Skeletal muscle cell (primary cell): ENCODE measurements around the gene NEDD8.
"Not testable (repeated sequence)": the region's sequence is repeated elsewhere in the genome, so short reads cannot be mapped to it uniquely, and the experiment has no call there.

ENCODE experiments used
- DNase-seq: peaks from one replicate; pipeline ENCODE4 v3.0.0-alpha.2; 2010; ENCODE audit warnings: low read depth
- H3K4me3 ChIP-seq: 2 replicates; pipeline ENCODE4 v1.5.1; 2011; ENCODE audit warnings: low read depth, mild to moderate bottlenecking, control low read depth, low read length, moderate library complexity

NEDD8 gene

DNA sequence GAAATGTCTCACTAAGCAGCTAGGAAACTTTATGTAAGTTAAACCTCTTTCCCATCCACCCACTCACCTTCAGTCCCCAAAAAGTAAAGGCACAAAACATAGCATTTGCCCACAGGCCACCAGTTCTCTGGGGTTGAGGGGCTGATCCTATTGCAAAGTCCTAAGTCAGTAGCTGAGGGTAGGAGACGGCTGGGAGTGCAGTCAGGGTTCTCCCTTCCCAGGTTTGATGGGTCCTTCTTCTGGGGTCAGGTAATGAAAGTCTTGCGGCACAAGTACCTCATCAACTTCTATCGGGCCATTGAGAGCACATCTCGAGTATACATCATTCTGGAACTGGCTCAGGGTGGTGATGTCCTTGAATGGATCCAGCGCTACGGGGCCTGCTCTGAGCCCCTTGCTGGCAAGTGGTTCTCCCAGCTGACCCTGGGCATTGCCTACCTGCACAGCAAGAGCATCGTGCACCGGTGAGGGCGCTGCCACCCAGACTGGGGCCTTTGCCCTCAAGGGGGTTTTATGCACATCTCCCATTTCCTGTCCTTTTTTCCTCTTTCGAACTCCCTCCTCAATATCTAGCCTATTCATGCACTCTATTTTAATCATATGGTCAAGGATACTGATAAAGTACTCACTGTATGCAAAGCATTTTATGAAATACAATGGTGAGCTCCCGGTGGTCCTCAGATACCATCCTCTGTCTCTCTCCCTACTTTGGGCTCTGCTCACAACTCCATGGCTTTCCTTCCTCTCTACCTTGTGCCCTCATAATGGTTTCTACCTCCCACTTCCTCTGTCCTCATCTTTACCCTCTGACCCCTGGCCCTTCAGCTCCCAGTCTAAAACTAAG is 25.7 kb downstream of the NEDD8 start:
- no peak overlapping the region for H3K4me3 ChIP-seq
- no peak for DNase-seq

DNA sequence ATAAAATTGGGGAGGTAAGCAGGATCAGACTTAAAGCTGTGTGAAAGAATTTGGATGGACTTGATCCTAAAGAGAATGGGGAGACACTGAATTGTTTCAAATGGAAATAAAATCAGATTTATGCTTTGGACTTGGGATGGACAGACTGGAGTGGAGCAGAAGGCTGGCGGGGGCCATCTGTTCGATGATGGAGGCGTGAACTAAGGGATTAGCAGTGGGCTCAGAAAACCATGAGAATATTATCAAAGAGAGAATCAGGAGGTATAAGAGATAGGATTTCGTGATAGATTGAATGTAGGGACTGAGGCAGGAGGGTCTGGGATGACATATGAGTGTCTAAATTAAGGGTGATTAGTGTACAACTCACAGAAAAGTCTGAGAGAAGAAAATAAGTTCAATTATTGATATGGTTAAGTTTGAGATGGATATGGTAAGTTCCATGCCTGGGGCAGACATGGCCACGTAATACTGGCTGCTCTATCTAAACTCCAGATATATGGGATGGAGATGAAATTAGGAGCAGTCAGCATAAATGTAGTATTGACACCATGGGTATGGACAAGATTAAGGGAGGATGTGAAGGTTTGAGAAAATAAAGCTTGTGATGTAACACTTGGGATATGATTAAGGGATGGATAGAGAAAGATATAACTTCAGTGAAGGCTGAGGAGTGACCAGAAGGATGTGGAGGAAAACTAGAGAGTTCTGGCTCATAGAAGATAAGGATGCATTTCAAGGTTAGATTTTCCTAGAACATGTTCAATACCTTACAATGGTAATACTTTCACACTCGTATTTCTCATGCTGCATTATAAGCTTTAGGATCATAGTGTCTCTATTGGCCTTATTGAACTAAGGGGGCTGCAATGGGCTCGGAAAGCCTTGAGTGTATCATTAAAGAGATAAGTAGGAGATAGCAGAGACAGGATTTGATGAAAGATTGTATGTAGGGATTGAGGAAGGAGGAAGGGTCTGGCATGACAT is 27.7 kb downstream of the NEDD8 start:
- no peak for DNase-seq
- no peak overlapping the region for H3K4me3 ChIP-seq

DNA sequence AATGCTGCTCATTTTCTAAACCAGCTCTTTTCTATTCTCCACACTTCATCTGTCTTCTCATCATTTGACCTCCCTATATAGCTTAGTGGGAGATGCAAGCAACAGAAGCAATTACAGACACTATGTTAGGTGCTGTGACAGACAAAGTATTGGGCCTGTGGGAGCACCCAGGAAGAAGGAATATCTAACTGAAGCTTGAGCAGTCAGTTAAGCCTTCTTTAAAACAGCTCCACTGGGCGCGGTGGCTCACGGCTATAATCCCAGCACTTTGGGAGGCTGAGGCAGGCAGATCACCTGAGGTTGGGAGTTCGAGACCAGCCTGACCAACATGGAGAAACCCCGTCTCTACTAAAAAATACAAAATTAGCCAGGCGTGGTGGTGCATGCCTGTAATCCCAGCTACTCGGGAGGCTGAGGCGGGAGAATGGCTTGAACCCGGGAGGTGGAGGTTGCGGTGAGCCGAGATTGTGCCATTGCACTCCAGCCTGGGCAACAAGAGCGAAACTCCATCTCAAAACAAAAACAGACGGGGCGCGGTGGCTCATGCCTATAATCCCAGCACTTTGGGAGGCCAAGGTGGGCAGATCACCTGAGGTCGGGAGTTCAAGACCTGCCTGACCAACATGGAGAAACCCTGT is 28.8 kb downstream of the NEDD8 start:
- not testable (repeated sequence) for H3K4me3 ChIP-seq, DNase-seq

DNA sequence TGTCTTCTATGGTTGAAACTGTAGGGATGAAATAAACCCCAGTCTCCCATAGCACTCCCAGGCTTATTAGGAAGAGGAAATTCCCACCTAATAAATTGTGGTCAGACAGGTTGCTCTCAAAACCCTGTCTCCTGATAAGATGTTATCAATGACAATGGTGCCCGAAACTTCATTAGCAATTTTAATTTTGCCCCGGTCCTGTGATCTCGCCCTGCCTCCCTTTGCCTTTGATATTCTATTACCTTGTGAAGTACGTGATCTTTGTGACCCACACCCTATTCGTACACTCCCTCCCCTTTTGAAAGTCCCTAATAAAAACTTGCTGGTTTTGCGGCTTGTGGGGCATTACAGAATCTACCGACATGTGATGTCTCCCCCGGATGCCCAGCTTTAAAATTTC is 29.6 kb downstream of the NEDD8 start:
- not testable (repeated sequence) for DNase-seq, H3K4me3 ChIP-seq

DNA sequence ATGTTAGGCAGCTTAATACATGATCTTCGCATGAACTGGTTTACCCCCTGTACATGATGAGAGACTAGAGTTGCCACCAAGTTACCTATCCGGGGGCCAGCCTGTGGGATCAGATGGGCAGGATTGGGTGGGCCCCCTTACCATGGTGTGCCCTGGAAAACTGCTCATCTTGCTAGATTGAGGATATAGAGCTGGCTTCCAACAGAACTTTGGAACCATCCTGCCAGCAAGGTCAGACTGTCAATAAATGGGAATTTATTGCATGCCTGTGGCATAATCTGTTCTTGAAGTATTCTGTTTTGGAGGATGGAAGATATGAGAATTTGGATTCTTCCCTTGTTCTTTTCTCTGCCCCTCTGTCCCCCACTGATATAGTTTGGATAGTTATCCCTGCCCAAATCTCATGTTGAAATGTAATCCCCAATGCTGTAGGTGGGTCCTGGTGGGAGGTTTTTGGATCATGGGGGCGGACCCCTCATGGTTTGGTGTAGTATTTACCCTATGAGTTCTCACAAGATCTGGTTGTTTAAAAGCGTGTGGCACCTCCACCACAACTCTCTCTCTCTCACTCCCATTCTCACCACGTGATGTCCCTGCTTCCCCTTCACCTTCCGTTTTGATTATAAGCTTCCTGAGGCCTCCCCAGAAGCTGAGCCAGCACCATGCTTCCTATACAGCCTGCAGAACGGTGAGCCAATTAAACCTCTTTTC is 33.2 kb downstream of the NEDD8 start:
- DNase-seq: no peak
- no peak overlapping the region for H3K4me3 ChIP-seq

DNA sequence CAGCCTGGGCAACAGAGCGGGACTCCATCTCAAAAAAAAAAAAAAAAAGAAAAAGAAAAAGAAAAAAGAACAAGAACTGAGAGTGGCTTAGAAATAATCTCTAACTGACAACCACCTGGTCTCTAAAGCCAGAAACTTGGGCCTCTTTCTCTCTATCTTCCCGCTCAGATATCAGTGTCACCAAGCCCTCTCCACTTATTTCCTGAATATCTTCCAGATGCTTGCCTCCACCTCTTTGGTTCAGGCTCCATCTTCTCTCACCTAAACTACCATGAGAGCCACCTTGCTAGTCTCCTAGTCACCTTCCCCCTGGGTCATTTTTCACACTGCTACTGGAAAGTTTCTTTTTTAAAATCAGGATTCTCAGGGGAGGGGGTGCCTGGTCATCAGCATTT is 35.1 kb downstream of the NEDD8 start:
- H3K4me3 ChIP-seq: no peak overlapping the region
- DNase-seq: no peak

DNA sequence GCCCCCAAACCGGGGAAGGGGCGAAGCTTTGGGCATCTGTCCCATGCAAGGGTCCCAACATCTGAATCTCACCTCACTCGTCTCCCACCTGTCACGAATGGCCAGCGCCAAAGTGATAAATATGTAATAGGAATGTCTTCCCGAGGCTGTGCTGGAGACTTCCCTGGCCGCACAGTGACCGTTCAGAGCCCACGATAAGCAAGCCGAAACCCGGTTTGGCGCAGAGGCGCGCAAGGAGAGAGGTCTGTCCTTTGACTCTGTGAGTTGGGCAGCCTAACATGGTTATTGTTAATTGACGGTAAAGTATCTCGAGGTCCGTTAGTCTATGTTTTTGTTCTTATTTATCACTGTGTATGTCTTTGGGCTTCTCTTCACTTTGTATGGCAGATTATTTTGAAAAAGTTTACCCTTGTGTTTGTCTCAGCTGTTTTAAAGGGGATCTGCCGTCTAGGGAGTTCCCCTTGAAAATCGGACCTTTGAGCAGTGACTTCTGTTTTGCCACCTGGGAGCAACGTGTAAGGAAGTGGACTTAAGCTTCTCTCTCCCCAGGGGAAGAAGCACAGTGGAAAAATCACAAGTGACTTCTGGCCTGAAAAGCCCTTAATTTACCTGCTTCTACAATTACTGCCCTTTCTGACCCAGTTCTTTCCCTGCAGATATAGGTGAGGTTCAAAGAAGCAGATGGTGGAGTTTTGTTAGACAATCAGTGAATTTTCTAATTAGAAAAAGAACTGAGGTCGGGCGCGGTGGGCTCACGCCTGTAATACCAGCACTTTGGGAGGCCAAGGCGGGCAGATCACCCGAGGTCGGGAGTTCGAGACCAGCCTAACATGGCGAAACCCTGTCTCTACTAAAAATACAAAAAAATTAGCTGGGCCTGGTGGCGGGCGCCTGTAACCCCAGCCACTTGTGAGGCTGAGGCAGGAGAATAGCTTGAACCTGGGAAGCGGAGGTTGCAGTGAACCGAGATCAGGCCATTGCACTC is 35.8 kb downstream of the NEDD8 start:
- peak overlapping the region; percentile 89 for H3K4me3 ChIP-seq
- no peak for DNase-seq

DNA sequence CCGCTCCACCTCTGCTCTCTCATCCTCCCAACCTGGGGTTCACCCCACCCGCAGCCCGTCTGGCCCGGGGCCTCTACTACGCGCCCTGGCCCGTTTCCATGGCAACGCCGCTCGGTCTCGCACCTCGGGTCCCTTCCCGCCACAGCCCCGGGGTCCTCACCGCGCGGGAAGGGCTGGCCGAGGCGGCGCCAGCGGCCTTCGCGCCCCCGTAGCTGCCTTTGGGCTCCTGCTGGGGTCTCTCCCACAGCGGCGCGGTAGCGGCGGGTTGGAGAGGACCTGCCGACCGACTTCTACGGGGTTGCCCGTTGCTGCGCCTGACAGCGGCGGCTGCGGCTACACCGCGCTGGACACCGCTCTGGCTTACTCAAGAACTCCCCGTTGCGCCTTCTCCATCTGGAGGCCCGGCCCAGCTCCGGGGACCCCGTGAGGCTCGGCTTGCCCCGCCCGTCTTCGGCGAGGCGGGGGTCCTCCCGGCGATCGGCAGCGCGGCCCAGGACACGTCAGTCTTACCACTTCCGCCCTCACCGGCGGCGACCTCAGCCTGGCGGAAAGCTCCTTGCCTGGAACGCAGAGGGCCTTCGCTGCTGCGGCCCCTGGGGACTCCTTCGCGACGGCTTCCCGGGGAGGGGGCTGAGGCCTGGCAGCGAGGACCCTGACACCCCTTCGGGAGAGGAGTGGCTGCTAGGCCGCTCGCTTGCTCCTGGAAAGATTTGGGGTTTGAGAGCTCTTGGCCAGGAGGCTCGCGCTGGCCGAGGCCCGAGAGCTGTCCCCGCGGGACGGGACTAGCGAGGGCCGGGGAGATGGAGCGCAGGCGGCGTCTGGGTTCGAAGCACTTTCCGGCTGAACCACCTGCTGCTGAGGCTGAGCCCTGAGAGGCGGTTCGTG is 36.7 kb downstream of the NEDD8 start, which contains the start of gene TM9SF1:
TSS of gene TM9SF1 (minus strand) at position 256 of the 885 bp plus-strand sequence. CDS start 422 bp downstream, outside the sequence.
- H3K4me3 ChIP-seq: peak within 1 kb of the TSS; percentile 89
- peak; percentile 68 for DNase-seq

DNA sequence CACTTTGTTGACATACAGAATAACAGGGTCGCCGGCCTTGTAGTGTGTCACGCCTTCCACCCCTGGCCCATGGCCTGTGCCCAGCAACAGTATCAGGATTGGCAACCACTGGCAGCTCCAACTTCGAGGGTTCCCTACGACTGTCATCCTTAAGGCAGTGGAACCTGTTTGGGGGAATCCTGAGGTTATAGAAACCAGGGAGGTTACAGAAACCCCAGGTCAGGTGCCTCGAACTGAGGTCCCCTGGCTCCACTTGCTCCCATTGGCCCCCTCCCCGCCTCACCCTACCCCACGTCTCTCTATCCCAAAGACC is 37.3 kb downstream of the NEDD8 start:
- H3K4me3 ChIP-seq: peak overlapping the region; percentile 89
- DNase-seq: no peak

DNA sequence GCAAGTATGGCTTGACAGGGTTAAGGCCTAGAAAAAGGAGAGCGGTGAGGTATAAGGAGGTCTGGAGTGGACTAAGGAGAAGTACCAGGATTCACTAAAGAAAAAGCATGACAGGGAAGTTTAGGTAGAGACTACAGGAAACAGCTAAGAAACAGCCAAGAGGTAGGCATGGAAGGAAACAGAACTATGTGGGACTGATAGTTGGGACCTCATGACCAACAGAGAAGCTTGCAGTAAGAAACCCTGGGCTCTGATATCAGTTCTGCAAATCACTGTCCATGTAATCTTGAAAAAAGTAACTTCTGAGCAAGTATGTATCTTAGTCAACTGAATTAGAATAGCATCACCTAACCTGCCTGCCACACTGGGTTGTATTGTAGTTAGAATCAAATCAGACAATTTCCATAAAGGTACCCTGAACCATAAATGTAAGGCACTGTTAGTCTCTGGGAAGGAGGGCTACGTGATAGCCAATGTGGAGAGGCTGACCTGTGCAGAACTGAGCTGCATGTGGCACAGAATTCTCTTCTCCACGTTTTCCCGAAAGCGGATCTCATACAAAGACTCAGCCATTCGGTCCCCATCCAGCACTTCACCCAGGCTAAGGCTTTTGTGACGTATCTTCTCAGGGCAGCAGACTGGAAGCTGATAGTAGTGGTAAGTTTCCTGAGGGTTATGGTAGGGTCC is 37.8 kb downstream of the NEDD8 start:
- H3K4me3 ChIP-seq: peak overlapping the region; percentile 89
- DNase-seq: no peak

DNA sequence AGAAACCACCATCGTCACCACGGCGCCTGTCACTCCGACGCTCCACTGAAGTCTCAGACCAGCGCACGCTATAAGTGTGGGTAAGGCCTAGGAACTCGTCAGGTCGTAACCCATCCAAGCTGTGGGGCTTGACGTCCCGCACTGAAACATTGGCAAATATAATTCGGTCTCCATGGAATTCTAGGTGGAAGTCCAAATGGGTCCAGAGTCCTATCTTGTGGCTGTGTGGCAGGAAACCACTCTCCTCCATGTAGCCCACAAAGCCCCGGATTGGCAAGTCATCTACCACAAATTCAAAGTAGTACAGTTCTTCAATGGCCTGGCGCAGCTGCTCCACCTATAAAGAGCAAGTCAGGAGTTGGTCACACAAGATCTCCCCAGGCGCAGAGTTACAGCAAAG is 39.2 kb downstream of the NEDD8 start:
- DNase-seq: no peak
- H3K4me3 ChIP-seq: no peak overlapping the region

DNA sequence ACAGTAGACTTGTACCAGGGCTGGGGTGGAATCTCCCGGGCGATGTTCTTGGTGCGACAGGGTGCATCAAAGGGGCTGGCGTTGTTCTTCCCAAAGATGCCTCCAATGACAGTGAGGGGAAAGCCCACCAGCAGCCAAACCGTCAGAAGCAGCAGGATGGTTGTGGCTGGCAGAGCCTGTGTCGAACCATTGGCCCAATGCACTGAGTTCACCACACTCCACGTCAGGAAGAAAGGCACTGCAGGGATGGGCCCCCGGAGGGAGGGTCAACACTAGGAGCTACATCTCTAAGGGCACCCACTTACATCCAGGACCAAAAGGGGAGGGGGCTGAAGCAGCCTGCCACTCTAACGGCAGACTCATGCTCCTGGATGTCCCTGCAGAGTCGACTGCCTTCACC is 41.8 kb downstream of the NEDD8 start:
- H3K4me3 ChIP-seq: no peak overlapping the region
- DNase-seq: no peak

DNA sequence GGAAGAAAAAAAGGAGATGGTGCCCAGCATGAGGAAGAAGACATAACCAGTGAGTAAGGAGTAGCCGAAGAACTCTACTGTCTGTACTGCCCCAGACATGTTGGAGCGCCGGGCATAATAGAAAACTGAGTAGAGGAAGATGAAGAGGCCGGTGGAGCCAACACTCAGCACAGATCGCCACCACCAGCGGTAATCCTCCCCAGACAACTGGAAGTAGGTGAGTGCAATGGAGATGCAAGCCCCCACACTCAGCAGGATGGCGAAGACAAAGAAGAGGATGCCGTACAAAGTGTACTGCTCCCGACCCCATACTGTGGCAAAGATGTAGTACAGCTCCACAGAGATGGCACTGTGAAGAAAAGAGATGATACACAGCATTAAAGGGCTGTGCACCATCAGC is 42.7 kb downstream of the NEDD8 start:
- DNase-seq: no peak
- H3K4me3 ChIP-seq: no peak overlapping the region

DNA sequence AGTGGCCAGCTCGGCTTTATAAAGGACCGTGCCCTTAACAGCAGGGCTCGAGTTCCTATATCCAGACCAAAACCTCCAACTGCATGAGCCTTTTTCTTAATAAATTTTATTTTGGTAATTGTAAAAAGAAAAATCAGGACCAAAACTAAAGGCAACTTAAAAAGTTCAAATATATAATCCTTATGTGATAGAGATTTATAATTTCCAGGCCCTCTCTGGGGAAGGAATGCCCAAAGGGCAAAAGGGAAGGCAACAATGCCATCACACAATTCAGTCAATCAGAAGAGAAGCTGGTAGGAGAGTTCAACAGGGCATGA is 43.1 kb downstream of the NEDD8 start:
- peak overlapping the region; percentile 83 for H3K4me3 ChIP-seq
- no peak for DNase-seq

DNA sequence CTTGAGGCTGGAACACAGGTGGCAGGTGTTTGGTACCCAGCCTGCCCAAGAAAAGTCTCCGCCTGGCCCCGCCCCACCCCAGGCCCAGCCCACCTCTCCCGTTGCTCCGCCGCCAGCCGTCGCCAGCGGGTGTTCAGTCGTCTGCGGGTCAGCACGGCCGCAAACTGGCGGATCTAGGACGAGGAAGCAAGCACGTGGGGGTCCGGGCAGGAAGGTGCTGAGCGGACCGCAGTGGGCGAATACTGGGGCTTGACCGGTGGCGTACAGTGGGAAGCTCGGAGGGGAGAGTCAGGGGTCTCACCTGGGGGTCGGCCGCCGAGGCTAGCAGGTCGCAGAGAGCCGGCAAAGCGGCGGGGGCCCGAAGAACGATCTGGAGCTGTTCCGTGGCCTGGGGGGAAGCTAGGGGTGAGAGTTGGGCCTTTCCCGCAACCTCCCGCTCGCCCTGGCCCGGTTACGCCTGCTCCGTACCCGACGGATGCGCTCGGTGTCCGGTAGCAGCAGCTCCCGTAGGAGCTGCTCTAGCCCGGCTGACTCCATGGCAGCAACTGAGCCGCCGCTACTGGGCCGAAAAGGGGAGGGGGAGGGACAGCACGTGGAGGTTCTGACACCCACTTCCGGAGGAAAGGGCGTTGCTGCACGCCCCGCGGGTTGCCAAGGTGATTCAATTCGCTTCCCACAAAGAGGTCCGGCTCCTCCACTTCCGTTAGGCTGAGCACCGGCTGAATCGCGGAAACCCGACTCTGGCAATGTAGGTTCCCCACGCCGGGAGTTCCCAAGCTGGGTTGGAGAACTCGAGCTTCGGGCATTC is 43.7 kb downstream of the NEDD8 start, which contains the start of gene IPO4:
TSS of gene IPO4 (minus strand) at position 566 of the 808 bp plus-strand sequence. CDS start at position 537, 29 bp downstream.
- H3K4me3 ChIP-seq: peak within 1 kb of the TSS; percentile 83
- DNase-seq: peak; percentile 94

DNA sequence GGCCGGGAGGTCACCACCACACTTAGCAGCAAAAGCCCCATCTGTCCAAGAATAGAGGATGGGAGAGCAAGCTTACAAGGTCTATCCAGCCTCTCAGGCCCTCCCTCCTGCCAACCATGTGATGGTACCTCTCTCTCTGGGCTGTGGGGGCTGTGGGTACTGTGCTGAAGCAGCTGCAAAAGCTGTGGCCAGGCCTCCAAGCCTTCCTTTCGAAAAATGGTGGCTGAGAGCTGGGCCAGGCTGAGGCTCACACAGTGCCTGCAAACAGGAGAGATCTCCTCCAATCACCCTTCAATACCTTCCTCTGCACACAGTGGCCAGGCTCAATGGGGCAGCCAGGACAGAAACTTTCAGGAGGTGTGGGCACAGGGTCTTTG is 44.6 kb downstream of the NEDD8 start:
- peak overlapping the region; percentile 83 for H3K4me3 ChIP-seq
- no peak for DNase-seq
